SU-DHL-6 (cell line): ENCODE data around the gene HMGN4.

Source experiments
- EZH2phosphoT487 ChIP-seq: fragments of 200-600 bp; sonication (generic), shearing (Covaris generic); conservative IDR thresholded peaks from 2 replicates; pipeline ENCODE4 v1.6.1; 2018; ENCODE audit warnings: mild to moderate bottlenecking, antibody characterized with exemption, low read length, moderate library complexity, mixed read lengths
- TF ChIP-seq, protein P1 (sequence below): fragments of 200-600 bp; sonication (generic); IDR thresholded peaks from one replicate; pipeline ENCODE4 v1.5.1; 2017; ENCODE audit warnings: antibody characterized with exemption, mild to moderate bottlenecking, low read length, moderate library complexity; ENCODE audit not compliant: insufficient read depth, poor library complexity, severe bottlenecking

- TF ChIP-seq, protein P1, sequence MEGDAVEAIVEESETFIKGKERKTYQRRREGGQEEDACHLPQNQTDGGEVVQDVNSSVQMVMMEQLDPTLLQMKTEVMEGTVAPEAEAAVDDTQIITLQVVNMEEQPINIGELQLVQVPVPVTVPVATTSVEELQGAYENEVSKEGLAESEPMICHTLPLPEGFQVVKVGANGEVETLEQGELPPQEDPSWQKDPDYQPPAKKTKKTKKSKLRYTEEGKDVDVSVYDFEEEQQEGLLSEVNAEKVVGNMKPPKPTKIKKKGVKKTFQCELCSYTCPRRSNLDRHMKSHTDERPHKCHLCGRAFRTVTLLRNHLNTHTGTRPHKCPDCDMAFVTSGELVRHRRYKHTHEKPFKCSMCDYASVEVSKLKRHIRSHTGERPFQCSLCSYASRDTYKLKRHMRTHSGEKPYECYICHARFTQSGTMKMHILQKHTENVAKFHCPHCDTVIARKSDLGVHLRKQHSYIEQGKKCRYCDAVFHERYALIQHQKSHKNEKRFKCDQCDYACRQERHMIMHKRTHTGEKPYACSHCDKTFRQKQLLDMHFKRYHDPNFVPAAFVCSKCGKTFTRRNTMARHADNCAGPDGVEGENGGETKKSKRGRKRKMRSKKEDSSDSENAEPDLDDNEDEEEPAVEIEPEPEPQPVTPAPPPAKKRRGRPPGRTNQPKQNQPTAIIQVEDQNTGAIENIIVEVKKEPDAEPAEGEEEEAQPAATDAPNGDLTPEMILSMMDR = no peak
- no peak for TF ChIP-seq EZH2phosphoT487
Measured at GRCh38 chr6:26526928-26527327, 11.2 kb upstream of the HMGN4 start.
